Esophagus muscularis mucosa (tissue), 4 donors: ENCODE results near the gene TUBA3C. TPM values are rescaled to one million over a fixed set of nuclear protein-coding genes. Genes with fewer than 3 reads are reported as not detected.

Experiments used
- DNase-seq: peaks from one replicate; pipeline ENCODE4 v3.0.0-alpha.2; 2017; ENCODE audit errors: extremely low spot score
- H3K27ac ChIP-seq, 4 donors: fragments of 200-600 bp; sonication (generic); replicated peaks in 1 of 4; 1 replicate in 3 of 4; 2 replicates in 1 of 4; pipeline ENCODE4 v1.5.1; 2016 to 2019; ENCODE audit warnings: mild to moderate bottlenecking in 1 of 4
- H3K27me3 ChIP-seq, 4 donors: fragments of 200-600 bp; sonication (generic); one replicate each; pipeline versions ENCODE4 v1.5.1 to v1.6.0; 2016 to 2019
- H3K36me3 ChIP-seq, 4 donors: fragments of 200-600 bp; sonication (generic); one replicate each; pipeline ENCODE4 v1.5.1; 2016 to 2019
- H3K4me1 ChIP-seq, 4 donors: fragments of 200-600 bp; sonication (generic); one replicate each; pipeline ENCODE4 v1.5.1; 2016 to 2019
- H3K4me3 ChIP-seq, 4 donors: fragments of 200-600 bp; sonication (generic); 1 replicate in 2 of 4; 2 replicates in 2 of 4; pipeline ENCODE4 v1.5.1; 2016 to 2019; ENCODE audit warnings: mild to moderate bottlenecking in 4 of 4, moderate library complexity in 1 of 4
- H3K9me3 ChIP-seq, 4 donors: fragments of 200-600 bp; sonication (generic); 1 replicate in 3 of 4; 2 replicates in 1 of 4; pipeline ENCODE4 v1.5.1; 2016 to 2019
- EP300 ChIP-seq: sonication (generic); formaldehyde crosslinking; IDR thresholded peaks from one replicate; pipeline ENCODE4 v1.6.1; 2017; ENCODE audit warnings: antibody characterized with exemption
- POLR2A ChIP-seq: fragments of 450-650 bp; IDR thresholded peaks from one replicate; pipeline ENCODE4 v1.6.1; 2017; ENCODE audit warnings: antibody characterized with exemption, moderate library complexity, mild to moderate bottlenecking, low read depth
- POLR2AphosphoS5 ChIP-seq, 2 donors: sonication (generic); formaldehyde crosslinking; IDR thresholded peaks; one replicate each; pipeline ENCODE4 v1.6.1; 2017; ENCODE audit warnings: antibody characterized with exemption in 2 of 2
- WGBS: methylation state at CpG from one replicate; pipeline ENCODE4 v1.1.5; 2018; 5-methylcytosine and 5-hydroxymethylcytosine counted together
- intact Hi-C: fragments of 100-400 bp; cut with DNase I; formaldehyde crosslinking; loops from one replicate; pipeline ENCODE4 v1.15.1; 2023
- total RNA-seq, 4 donors: library from RNA; depleted of rRNA; stranded (reverse); fragments of >200 nt; gene quantifications; one replicate each; pipeline versions ENCODE4 v1.1.0 to v1.2.1, GENCODE V29; 2016
- TF ChIP-seq, protein P1 (sequence below), 3 experiments: fragments of 200-600 bp in 2 of 3; fragments of 450-650 bp in 1 of 3; sonication (generic) in 2 of 3; IDR thresholded peaks; one replicate each; pipeline ENCODE4 v1.5.1; 2017 to 2019; ENCODE audit warnings: antibody characterized with exemption in 3 of 3, mild to moderate bottlenecking in 2 of 3, moderate library complexity in 1 of 3

The TUBA3C gene
- total RNA-seq, 4 donors from 2014 or later: not detected

DNA sequence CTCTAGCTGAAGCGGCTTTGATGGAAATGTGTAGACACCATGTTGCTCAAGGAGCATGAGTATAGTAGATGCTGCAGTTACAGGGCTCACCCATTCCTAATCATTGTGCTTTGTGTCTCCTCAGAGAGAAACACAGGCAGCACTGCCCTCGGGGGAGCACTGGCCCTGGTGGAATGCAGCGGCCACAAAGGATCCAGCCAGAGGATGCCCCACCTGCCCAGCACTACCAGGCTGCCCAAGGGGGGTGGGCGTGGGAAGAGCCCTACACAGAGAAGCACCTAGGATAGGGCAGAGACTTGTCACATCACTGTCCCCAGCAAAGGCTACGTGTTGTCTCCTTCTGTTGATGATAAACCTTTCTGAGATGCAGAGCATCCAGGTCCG, 9.0 kb downstream of the TUBA3C start:
- Histone ChIP-seq H3K4me3 (no peak overlapping the region), H3K27me3 (no peaks in the 10 kb centered on the region), H3K9me3 (no peaks in the 10 kb centered on the region), H3K27ac (no peak overlapping the region), H3K36me3 (no peaks in the 10 kb centered on the region), H3K4me1 (no peaks in the 10 kb centered on the region)
- WGBS: 64% methylated on average over 6 of the region's 6 CpGs
- TF ChIP-seq, protein P1, sequence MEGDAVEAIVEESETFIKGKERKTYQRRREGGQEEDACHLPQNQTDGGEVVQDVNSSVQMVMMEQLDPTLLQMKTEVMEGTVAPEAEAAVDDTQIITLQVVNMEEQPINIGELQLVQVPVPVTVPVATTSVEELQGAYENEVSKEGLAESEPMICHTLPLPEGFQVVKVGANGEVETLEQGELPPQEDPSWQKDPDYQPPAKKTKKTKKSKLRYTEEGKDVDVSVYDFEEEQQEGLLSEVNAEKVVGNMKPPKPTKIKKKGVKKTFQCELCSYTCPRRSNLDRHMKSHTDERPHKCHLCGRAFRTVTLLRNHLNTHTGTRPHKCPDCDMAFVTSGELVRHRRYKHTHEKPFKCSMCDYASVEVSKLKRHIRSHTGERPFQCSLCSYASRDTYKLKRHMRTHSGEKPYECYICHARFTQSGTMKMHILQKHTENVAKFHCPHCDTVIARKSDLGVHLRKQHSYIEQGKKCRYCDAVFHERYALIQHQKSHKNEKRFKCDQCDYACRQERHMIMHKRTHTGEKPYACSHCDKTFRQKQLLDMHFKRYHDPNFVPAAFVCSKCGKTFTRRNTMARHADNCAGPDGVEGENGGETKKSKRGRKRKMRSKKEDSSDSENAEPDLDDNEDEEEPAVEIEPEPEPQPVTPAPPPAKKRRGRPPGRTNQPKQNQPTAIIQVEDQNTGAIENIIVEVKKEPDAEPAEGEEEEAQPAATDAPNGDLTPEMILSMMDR (IDR thresholded peaks at IDR 0.05): no peak
- TF ChIP-seq POLR2A (no peak), POLR2AphosphoS5 (IDR thresholded peaks at IDR 0.05) (no peak), EP300 (no peak)
- no peak for DNase-seq
- intact Hi-C loops: no loop called here

DNA sequence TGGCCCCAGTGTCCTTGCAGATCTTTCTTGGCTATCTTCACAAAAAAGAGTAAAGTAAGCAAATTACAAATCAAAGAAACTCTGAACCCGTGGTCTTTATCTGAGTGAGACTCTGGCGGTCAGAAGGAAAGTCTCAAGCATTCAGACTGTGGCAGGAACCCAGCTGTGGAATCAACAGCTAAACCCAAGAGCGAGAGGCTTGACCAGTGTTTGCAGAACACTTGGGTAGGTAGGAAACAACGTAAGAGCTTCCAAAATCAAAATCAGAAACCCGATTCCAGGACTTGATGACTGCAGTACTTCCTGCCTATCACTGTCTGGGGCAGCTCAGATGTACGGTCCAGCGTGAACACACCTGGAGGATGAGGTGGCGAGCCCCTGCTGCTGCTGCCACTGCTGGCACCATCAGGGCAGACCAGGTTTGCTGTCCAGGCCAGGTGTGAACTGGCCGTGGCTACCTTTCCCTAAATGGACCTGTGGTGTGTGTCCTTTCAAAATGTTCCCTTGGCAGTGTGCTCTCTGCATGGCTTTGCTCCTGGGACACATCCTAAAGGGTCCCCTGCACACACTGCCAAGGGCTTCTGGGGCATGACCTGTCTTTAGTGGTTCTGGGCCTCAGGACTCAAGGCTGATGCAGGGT, 9.5 kb downstream of the TUBA3C start:
- intact Hi-C loops: no loop called here
- no peaks in the 10 kb centered on the region for H3K27me3 ChIP-seq
- H3K9me3 ChIP-seq: no peaks in the 10 kb centered on the region
- H3K27ac ChIP-seq: no peak overlapping the region
- H3K36me3 ChIP-seq: no peaks in the 10 kb centered on the region
- TF ChIP-seq POLR2A (no peak), POLR2AphosphoS5 (IDR thresholded peaks at IDR 0.05) (no peak), EP300 (no peak)
- TF ChIP-seq, protein P1 (IDR thresholded peaks at IDR 0.05): no peak
- DNase-seq: no peak
- WGBS: 68% methylated on average over 9 of the region's 9 CpGs
- H3K4me1 ChIP-seq: no peaks in the 10 kb centered on the region
- no peak overlapping the region for H3K4me3 ChIP-seq

DNA sequence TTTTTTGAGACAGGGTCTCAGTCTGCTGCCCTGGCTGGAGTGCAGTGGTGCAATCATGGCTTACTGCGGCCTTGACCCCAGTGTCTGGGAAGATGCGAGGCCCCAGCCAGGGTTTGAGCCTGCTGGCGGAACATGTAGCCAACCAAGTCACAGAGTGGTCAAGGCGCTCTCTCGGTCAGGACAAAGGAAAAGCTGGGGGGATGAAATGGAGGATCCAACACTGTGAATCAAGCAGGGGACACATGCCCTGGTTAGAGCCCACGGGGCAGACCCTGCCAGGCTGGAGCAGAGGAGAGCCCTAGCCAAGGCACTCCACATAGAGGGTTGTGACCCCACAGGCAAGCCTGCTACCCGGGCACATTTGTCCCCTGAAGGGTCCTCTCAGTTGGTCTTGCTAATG, 10.1 kb downstream of the TUBA3C start:
- DNase-seq: no peak
- H3K9me3 ChIP-seq: no peaks in the 10 kb centered on the region
- no peak overlapping the region for H3K27ac ChIP-seq
- 79% methylated on average over 7 of the region's 7 CpGs for WGBS
- H3K27me3 ChIP-seq: no peaks in the 10 kb centered on the region
- H3K36me3 ChIP-seq: no peaks in the 10 kb centered on the region
- intact Hi-C loops: no loop called here
- H3K4me1 ChIP-seq: no peaks in the 10 kb centered on the region
- no peak overlapping the region for H3K4me3 ChIP-seq
- no peak for TF ChIP-seq POLR2A
- TF ChIP-seq POLR2AphosphoS5 (IDR thresholded peaks at IDR 0.05): no peak
- TF ChIP-seq, protein P1 (IDR thresholded peaks at IDR 0.05): no peak
- TF ChIP-seq EP300: no peak

DNA sequence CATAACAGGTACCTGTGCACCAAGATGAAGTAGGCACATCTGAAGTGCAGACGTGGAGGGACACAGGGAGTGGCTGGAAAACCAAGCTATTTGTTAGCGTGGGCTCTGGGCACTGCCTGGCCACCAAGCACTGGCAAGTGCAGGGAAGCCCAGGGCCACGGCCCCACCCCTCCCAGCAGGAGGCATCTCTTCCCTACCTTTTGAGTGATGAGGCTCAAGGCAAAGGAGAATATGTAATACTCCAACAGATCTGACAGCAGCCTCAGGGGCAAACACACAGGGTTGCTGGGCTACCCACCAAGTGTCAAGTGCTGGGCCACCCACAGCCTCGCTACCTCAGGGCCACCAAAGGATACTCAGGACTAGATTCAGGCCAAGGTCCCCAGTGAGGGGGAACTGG, 11.6 kb downstream of the TUBA3C start:
- Histone ChIP-seq H3K27ac (no peak overlapping the region), H3K36me3 (no peaks in the 10 kb centered on the region), H3K9me3 (no peaks in the 10 kb centered on the region), H3K4me3 (no peak overlapping the region), H3K4me1 (no peaks in the 10 kb centered on the region), H3K27me3 (no peaks in the 10 kb centered on the region)
- TF ChIP-seq EP300: no peak
- TF ChIP-seq POLR2A: no peak
- TF ChIP-seq, protein P1 (IDR thresholded peaks at IDR 0.05): no peak
- no peak for TF ChIP-seq POLR2AphosphoS5 (IDR thresholded peaks at IDR 0.05)
- 45% methylated on average over 3 of the region's 4 CpGs for WGBS
- DNase-seq: no peak
- intact Hi-C loops: no loop called here

DNA sequence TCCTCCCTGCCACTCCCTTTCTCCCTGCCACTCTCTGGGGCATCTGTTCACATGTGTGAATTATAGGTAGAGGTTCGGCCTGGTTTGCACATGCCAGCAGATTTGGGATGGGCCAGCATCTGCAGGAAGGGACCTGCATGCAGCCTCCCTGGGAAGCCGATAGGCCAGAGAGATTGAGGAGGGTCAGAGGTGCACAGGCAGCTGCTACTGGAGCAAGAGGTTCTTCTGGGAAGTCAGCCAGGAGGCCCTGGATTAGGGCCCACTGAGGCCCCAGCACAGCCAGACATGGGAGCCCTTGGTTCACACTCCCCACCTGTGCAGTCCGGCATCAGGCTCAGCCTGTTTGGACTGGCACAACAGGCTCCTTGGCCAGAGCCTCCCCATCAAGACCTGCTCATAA, 12.1 kb downstream of the TUBA3C start:
- intact Hi-C loops: no loop called here
- 69% methylated on average over 2 of the region's 3 CpGs for WGBS
- no peak for DNase-seq
- Histone ChIP-seq H3K9me3 (no peaks in the 10 kb centered on the region), H3K36me3 (no peaks in the 10 kb centered on the region), H3K27ac (no peak overlapping the region), H3K4me1 (no peaks in the 10 kb centered on the region), H3K27me3 (no peaks in the 10 kb centered on the region), H3K4me3 (no peak overlapping the region)
- TF ChIP-seq, protein P1 (IDR thresholded peaks at IDR 0.05): no peak
